Subcutaneous adipose tissue (tissue), 4 donors: ENCODE measurements around the gene NFKBIL1. TPM values are rescaled to one million over a fixed set of nuclear protein-coding genes. Genes with fewer than 3 reads are reported as not detected.

ENCODE experiments used
- CTCF ChIP-seq: fragments of 450-650 bp; IDR thresholded peaks from one replicate; pipeline ENCODE4 v1.5.1; 2016; ENCODE audit warnings: low read depth, mild to moderate bottlenecking, control low read depth, antibody characterized with exemption, moderate library complexity
- total RNA-seq, 4 donors: library from RNA; depleted of rRNA; stranded (reverse); fragments of >200 nt; gene quantifications; one replicate each; pipeline ENCODE4 v1.1.0, GENCODE V29; 2016

NFKBIL1 gene
- total RNA-seq, 4 donors from 2014 or later: 5.2 to 54.4 (median 28.1) TPM

DNA sequence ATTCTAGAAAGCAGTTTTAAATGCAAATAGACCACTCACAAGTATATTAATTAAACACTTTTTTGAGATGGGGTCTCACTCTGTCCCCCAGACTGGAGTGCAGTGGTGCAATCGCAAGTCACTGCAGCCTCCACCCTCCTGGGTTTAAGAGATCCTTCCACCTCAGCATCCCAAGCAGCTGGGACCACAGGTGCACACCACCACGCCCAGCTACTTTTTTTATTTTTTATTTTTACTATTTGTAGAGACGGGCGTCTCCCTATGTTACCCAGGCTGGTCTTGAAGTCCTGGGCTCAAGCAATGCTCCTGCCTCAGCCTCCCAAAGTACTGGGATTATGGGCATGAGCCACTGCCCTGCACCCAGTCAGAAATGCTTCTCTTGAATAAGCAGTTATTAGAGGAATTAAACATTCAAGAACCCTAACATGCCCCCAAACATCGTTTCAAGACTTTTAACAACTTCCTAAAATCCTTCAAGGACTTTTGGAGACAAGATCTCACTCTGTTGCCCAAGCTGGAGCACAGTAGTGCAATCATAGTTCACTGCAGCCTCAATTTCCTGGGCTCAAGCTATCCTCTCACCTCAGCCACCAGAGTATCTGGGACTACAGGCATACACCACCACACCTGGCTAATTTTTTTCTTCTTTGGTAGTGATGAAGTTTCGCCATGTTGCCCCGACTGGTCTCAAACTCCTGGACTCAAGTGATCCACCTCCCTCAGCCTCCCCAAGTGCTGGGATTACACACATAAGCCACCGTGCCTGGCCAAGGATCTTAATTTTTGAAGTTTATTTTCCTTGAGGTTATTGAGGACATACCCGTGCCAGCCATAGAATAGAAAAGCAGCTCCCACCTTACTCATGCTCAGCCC lies 15.4 kb upstream of the NFKBIL1 start:
- TF ChIP-seq CTCF: no peak

DNA sequence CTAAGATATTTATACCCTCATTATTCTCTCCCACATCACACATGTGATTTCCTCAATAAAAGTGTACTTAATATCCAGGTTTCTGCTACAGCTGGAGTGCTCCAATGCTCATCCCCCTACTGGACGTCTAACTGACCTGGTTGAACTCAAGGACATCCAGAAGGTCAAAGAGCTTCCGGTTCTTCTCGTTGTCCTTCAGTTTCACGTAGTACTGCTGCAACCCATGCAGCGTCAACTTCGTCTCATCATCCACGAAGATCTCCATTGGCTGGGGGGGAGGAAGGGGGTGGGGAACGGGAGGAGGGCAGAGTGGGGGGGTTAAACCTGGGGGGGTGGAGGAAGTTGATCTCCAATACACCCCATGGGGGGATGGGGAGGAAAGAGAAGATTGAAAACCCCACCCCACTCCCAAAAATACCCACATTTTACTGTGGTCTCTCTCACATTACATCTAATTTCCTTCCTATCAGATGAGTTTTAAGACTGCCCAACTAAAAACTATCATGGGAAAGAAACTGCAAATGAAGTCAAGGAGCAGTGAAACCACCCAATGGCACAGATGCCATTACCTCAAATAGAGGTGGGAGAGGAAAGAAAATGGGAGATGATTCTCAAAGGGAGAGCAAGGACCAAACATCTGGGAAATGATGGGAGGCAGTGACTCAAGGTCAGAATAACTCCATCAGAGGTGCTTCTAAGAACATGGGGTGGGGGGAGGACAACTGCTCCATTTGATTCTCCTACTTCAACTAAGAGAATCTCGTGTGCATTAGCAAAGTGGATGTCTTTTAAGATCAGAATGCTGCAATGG lies 14.6 kb upstream of the NFKBIL1 start:
- no peak for TF ChIP-seq CTCF

- TF ChIP-seq CTCF: no peak
Measured at GRCh38 chr6:31533455-31533841, 14.0 kb upstream of the NFKBIL1 start.

DNA sequence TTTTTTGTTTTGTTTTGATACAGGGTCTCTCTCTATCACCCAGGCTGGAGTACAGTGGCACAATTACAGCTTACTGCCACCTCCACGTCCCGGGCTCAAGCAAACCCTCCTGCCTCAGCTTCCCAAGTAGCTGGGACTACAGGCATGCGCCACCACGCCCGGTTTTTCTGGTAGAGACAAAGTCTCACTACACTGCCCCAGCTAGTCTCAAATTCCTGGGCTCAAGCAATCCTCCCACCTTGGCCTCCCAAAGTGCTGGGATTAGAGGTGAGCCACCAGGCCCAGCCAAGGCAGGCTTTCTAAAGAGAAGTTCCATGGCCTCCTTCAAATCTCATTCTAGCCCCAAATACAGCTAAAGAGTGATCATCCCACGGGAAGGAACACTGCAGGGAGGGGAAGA lies 13.4 kb upstream of the NFKBIL1 start:
- no peak for TF ChIP-seq CTCF

DNA sequence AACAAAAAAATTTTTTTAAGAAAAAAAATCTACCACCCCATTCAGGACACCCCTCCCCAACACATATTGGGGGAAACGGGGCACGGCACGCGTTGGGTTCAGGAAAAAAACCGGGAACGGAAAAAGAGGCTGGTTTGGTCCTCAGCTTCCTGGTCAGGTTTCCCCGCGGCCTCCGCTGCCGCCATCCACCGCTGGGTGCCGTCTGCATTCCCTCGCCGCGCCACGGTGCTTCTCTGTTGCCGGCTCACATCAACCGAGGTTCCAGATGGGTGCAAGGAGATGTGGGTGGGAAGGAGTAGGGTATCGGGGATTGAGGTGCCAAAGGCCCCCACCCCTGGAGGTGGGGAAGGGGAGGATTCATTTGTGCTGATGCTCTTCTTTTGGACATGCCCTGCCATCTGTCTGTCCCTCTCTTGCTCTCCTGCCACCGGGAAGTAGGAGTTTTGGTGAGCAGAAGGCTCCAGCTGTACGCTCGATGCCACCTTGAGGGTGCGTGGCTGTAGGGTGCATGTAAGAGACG lies 12.8 kb upstream of the NFKBIL1 start:
- no peak for TF ChIP-seq CTCF

DNA sequence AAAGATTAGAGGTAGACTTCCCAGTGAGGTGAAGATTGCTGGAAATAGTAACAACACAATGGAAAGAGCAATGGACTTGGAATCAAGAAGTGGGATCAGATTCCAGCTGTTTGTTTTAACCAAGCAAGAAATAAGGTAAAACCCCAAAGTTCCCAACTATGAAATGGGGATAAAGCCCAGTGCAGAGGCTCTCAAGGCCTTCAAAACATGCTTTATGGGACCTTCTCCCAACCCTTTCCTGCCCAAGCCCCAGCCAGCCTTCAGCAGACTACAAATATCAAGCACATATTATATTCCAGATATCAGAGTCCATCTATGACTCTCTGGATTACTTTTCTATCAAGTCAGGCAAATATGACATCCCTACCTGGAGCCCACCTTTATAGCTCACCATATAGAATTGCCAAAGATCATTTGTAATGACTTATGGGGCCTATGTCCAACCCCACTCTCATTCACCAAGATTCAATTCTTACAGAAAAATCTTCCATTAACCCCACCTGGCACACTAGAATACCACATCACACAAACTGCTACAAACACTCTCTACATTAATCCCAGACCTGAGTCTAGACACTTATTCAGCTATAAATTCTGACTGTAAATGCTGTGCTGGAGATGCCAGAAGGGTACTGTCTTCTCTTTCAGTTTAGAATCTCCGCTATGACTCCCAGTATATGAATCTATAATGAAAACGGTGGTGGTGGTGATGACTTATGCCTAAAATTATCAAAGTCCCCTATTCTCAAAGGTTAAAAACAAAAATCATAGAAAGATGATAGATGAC lies 11.7 kb upstream of the NFKBIL1 start:
- TF ChIP-seq CTCF: no peak
